GM12878 (cell line): Measurements from ENCODE around the gene NCAPH2. TPM values are rescaled to one million over a fixed set of nuclear protein-coding genes. Genes with fewer than 3 reads are reported as not detected.

Experiments used
- ATAC-seq: fragments of 200-7000 bp; cut with Tn5 transposase; 3 replicates; pipeline ENCODE4 v1.9.1; 2020; ENCODE audit warnings: mild to moderate bottlenecking, moderate library complexity
- BruUV-seq: library from RNA; stranded (reverse); fragments of 400-500 nt; replicated peaks from 2 replicates; lab custom pipeline; 2021; lab: Mats Ljungman, UMichigan
- CTCF ChIA-PET: fragments of 300-600 bp; sonication (Branson Sonifier 250); formaldehyde crosslinking; extraction: SDS; loops from one replicate; lab custom pipeline; 2021; ENCODE audit warnings: inconsistent platforms; lab: Yijun Ruan, JAX
- POLR2A ChIA-PET: fragments of 350-600 bp; formaldehyde crosslinking; extraction: SDS; loops from one replicate; lab custom pipeline; 2021; ENCODE audit warnings: inconsistent platforms; lab: Charles Lee
- RAD21 ChIA-PET: fragments of 300-600 bp; sonication (Branson Sonifier 250); formaldehyde crosslinking; loops from one replicate; lab custom pipeline; 2023; ENCODE audit warnings: antibody characterized with exemption; ENCODE audit not compliant: unreplicated experiment; lab: Charles Lee
- SMC1A ChIA-PET: fragments of 300-600 bp; sonication (Branson Sonifier 250); formaldehyde crosslinking; loops from one replicate; lab custom pipeline; 2023; ENCODE audit not compliant: unreplicated experiment, uncharacterized antibody; lab: Charles Lee
- DNase-seq: peaks from one replicate; pipeline ENCODE4 v3.0.0-alpha.2; 2011; ENCODE audit warnings: low read depth, low spot score
- FAIRE-seq: peaks from 3 replicates; lab custom pipeline; 2011; peaks lifted over from hg19 to GRCh38; lab: Jason Lieb, UNC
- H2AFZ ChIP-seq: 2 replicates; pipeline ENCODE4 v1.6.0; 2011; ENCODE audit warnings: low read depth, low read length, control low read depth; ENCODE audit not compliant: control insufficient read depth
- H3K27ac ChIP-seq: 2 replicates; pipeline ENCODE4 v1.5.1; 2011; ENCODE audit warnings: control low read depth; ENCODE audit not compliant: control insufficient read depth, insufficient read depth
- H3K27me3 ChIP-seq, 2 experiments: replicated peaks in 1 of 2; 2 replicates each; pipeline versions ENCODE4 v1.6.0 to v1.6.1; 2011; ENCODE audit warnings: low read length in 1 of 2; ENCODE audit not compliant: control insufficient read depth in 2 of 2, insufficient read depth in 2 of 2
- H3K36me3 ChIP-seq, 2 experiments: 2 replicates each; pipeline ENCODE4 v1.5.1; 2011; ENCODE audit warnings: low read length in 1 of 2; ENCODE audit not compliant: control insufficient read depth in 2 of 2, insufficient read depth in 2 of 2
- H3K4me1 ChIP-seq: 2 replicates; pipeline ENCODE4 v1.6.1; 2011; ENCODE audit warnings: mild to moderate bottlenecking, low read length, moderate library complexity, mixed read lengths; ENCODE audit not compliant: control insufficient read depth, insufficient read depth
- H3K4me2 ChIP-seq: 2 replicates; pipeline ENCODE4 v1.6.0; 2011; ENCODE audit warnings: control low read depth; ENCODE audit not compliant: control insufficient read depth, insufficient read depth
- H3K4me3 ChIP-seq: fragments of 200-600 bp; sonication (generic); 2 replicates; pipeline ENCODE4 v1.5.1; 2016
- H3K79me2 ChIP-seq: 2 replicates; pipeline ENCODE4 v1.6.0; 2011; ENCODE audit warnings: low read length; ENCODE audit not compliant: control insufficient read depth, insufficient read depth
- H3K9ac ChIP-seq: 2 replicates; pipeline ENCODE4 v1.8.0; 2011; ENCODE audit warnings: low read length, control low read depth, mixed read lengths; ENCODE audit not compliant: control insufficient read depth, insufficient read depth
- H3K9me3 ChIP-seq: replicated peaks from 3 replicates; pipeline ENCODE4 v1.5.1; 2011; ENCODE audit warnings: mild to moderate bottlenecking, low read length; ENCODE audit not compliant: control insufficient read depth, insufficient read depth
- H4K20me1 ChIP-seq: 2 replicates; pipeline ENCODE4 v1.6.0; 2011; ENCODE audit not compliant: control insufficient read depth, insufficient read depth
- BACH1 ChIP-seq: fragments of 450-650 bp; IDR thresholded peaks from 2 replicates; pipeline ENCODE4 v1.6.1; 2017; ENCODE audit warnings: mild to moderate bottlenecking, borderline replicate concordance
- BHLHE40 ChIP-seq, 2 experiments: fragments of 450-650 bp in 1 of 2; IDR thresholded peaks; 2 replicates each; pipeline ENCODE4 v1.6.1; 2011 to 2017; ENCODE audit warnings: low read depth in 2 of 2, borderline replicate concordance in 1 of 2, improper control_type of control experiment in 1 of 2, low read length in 1 of 2, mild to moderate bottlenecking in 1 of 2
- CBFB ChIP-seq: IDR thresholded peaks from 2 replicates; pipeline ENCODE4 v1.6.1; 2016; ENCODE audit warnings: antibody characterized with exemption, low read depth
- CEBPB ChIP-seq, 2 experiments: fragments of 150-350 bp in 1 of 2; IDR thresholded peaks; 2 replicates each; pipeline ENCODE4 v1.6.1; 2012 to 2014; ENCODE audit warnings: low read depth in 2 of 2, low read length in 2 of 2, borderline replicate concordance in 1 of 2, inconsistent platforms in 1 of 2
- CREM ChIP-seq: IDR thresholded peaks from 2 replicates; pipeline ENCODE4 v1.6.1; 2014; ENCODE audit warnings: antibody characterized with exemption, low read depth
- DPF2 ChIP-seq: fragments of 450-650 bp; IDR thresholded peaks from 2 replicates; pipeline ENCODE4 v1.6.1; 2017; ENCODE audit warnings: mild to moderate bottlenecking
- EED ChIP-seq: sonication (generic); IDR thresholded peaks from 2 replicates; pipeline ENCODE4 v1.6.1; 2016; ENCODE audit warnings: antibody characterized with exemption, low read depth
- ETV6 ChIP-seq, 2 experiments: fragments of 450-650 bp in 1 of 2; IDR thresholded peaks in 1 of 2; conservative IDR thresholded peaks in 1 of 2; 2 replicates each; pipeline ENCODE4 v1.6.1; 2014; ENCODE audit warnings: antibody characterized with exemption in 1 of 2, borderline replicate concordance in 1 of 2, low read depth in 1 of 2, mild to moderate bottlenecking in 1 of 2, moderate library complexity in 1 of 2
- HDAC2 ChIP-seq: fragments of 200-600 bp; sonication (generic); IDR thresholded peaks from 2 replicates; pipeline ENCODE4 v1.6.1; 2017
- IRF4 ChIP-seq: IDR thresholded peaks from 2 replicates; pipeline ENCODE4 v1.6.1; 2011; ENCODE audit warnings: low read depth, low read length
- JUNB ChIP-seq: IDR thresholded peaks from 2 replicates; pipeline ENCODE4 v1.6.1; 2016; ENCODE audit warnings: antibody characterized with exemption, mild to moderate bottlenecking
- NBN ChIP-seq: fragments of 450-650 bp; IDR thresholded peaks from 2 replicates; pipeline ENCODE4 v1.6.1; 2016
- POLR2AphosphoS5 ChIP-seq: IDR thresholded peaks from 2 replicates; pipeline ENCODE4 v1.6.1; 2011; ENCODE audit warnings: mild to moderate bottlenecking, low read length, inconsistent platforms
- SMC3 ChIP-seq: IDR thresholded peaks from 2 replicates; pipeline ENCODE4 v1.6.1; 2011; ENCODE audit warnings: low read length, improper control_type of control experiment, borderline replicate concordance
- SP1 ChIP-seq: IDR thresholded peaks from one replicate; pipeline ENCODE4 v1.6.1; 2011; ENCODE audit warnings: low read depth, low read length
- SREBF2 ChIP-seq: IDR thresholded peaks from 2 replicates; pipeline ENCODE4 v1.6.1; 2012; ENCODE audit warnings: mild to moderate bottlenecking, low read length
- STAT1 ChIP-seq: fragments of 450-650 bp; conservative IDR thresholded peaks from 2 replicates; pipeline ENCODE4 v1.6.1; 2014; ENCODE audit warnings: antibody characterized with exemption, mild to moderate bottlenecking
- SUZ12 ChIP-seq: fragments of 200-600 bp; sonication (generic); IDR thresholded peaks from one replicate; pipeline ENCODE4 v1.6.1; 2018; ENCODE audit warnings: antibody characterized with exemption, mild to moderate bottlenecking; ENCODE audit not compliant: unreplicated experiment
- TCF3 ChIP-seq: IDR thresholded peaks from 2 replicates; pipeline ENCODE4 v1.6.1; 2012; ENCODE audit warnings: low read depth, mild to moderate bottlenecking, low read length, borderline replicate concordance; ENCODE audit not compliant: insufficient read depth
- ZBTB4 ChIP-seq: fragments of 450-650 bp; formaldehyde crosslinking; IDR thresholded peaks from 2 replicates; pipeline ENCODE4 v1.4.0; 2022; ENCODE audit warnings: mild to moderate bottlenecking, moderate library complexity
- ZNF217 ChIP-seq: fragments of 450-650 bp; IDR thresholded peaks from 2 replicates; pipeline ENCODE4 v1.6.1; 2017; ENCODE audit warnings: antibody characterized with exemption, mild to moderate bottlenecking
- ZZZ3 ChIP-seq: IDR thresholded peaks from 2 replicates; pipeline ENCODE4 v1.6.1; 2011; ENCODE audit warnings: low read depth; ENCODE audit not compliant: control insufficient read depth, insufficient read length
- WGBS: methylation state at CpG from one replicate; pipeline ENCODE4 v1.1.6; 2016; ENCODE audit warnings: low lambda C conversion rate; ENCODE audit not compliant: insufficient replicate concordance, insufficient coverage; ENCODE audit errors: missing lambda C conversion rate; 5-methylcytosine and 5-hydroxymethylcytosine counted together
- in situ Hi-C: fragments of 300-500 bp; cut with MboI; formaldehyde crosslinking; loops from 9 replicates; pipeline ENCODE4 v1.14.3; 2018; ENCODE audit warnings: mixed read lengths
- intact Hi-C: fragments of 100-400 bp; cut with micrococcal nuclease; formaldehyde crosslinking; loops from one replicate; pipeline ENCODE4 v1.14.2; 2022; ENCODE audit not compliant: unreplicated experiment
- polyA plus RNA-seq, 11 experiments: library from polyadenylated mRNA; depleted of rRNA in 4 of 11; unstranded in 6 of 11; stranded (reverse) in 5 of 11; fragments of >200 nt; fragmentation: Nextera tagmentation in 4 of 11; fragmentation: Illumina TruSeq in 1 of 11; extraction: Ambion mirVana in 4 of 11; extraction: Trizol in 1 of 11; gene quantifications; 1 replicate in 1 of 11; 2 replicates in 10 of 11; pipeline versions ENCODE4 v1.2.1 to v1.2.3, GENCODE V29; 2011 to 2016; ENCODE audit warnings: inconsistent platforms in 2 of 11, missing spikeins in 2 of 11, low read depth in 1 of 11
- total RNA-seq, 4 experiments: library from RNA; depleted of rRNA in 3 of 4; stranded (reverse); fragments of >200 nt in 3 of 4; fragmentation: Illumina TruSeq in 1 of 4; extraction: Trizol in 1 of 4; gene quantifications; 2 replicates each; pipeline versions ENCODE4 v1.2.1 to v1.2.3, GENCODE V29; 2013 to 2021

The NCAPH2 gene
- total and polyA plus RNA-seq, 10 of the 15 experiments (the other 5 are each of a cell fraction or from before 2014, with no cell fraction given), result 5.0 to 110 (median 59.9) TPM

- Histone ChIP-seq H3K9me3 (no peaks in the 10 kb centered on the region), H3K4me2 (peak within 1 kb of the TSS; percentile 71), H3K4me1 (peaks cover 31% of the 10 kb centered on the region), H3K79me2 (peaks cover 64% of the 10 kb centered on the region), H3K27me3 (no peaks in the 10 kb centered on the region), H2AFZ (peak within 1 kb of the TSS; percentile 28), H3K9ac (peak within 1 kb of the TSS; percentile 100), H4K20me1 (no peaks in the 10 kb centered on the region), H3K27ac (peak within 1 kb of the TSS; percentile 100), H3K36me3 (no peaks in the 10 kb centered on the region; a peak in 3 of 4 replicates), H3K4me3 (peak within 1 kb of the TSS; percentile 78)
- 2% methylated on average over 71 of the region's 92 CpGs for WGBS
- no TSS peak for BruUV-seq
- intact Hi-C loops (loop anchor here (5.0 kb wide), 2 partner anchors 32 to 52 kb away; partner anchors contain the start of genes CHKB and SYCE3), in situ Hi-C loops (loop anchor here (5.0 to 10.0 kb wide), 2 partner anchors 92 to 565 kb away; partner anchors contain the start of gene PIM3)
- FAIRE-seq (no peak), ATAC-seq (peak; percentile 41), DNase-seq (no peak)
- SMC1A ChIA-PET, result interaction anchor here (5.8 kb wide), 1 partner anchor 10 kb away, joined by 58 read pairs; no protein-coding TSS in a partner anchor
- CTCF ChIA-PET, result interaction anchor here (1.1 to 2.4 kb wide), 2 partner anchors 10 to 91 kb away, joined by 6 to 12 read pairs; no protein-coding TSS in a partner anchor
- POLR2A ChIA-PET, result interaction anchor here (0.7 to 6.5 kb wide), 9 partner anchors 8 to 91 kb away, joined by 3 to 232 read pairs (median 5); partner anchors contain the start of genes KLHDC7B, LMF2, NCAPH2 and SYCE3
- RAD21 ChIA-PET, result interaction anchor here (1.0 to 6.3 kb wide), 3 partner anchors 10 to 91 kb away, joined by 6 to 106 read pairs (median 14); partner anchors contain the start of genes LMF2 and NCAPH2
- TF ChIP-seq BHLHE40 (IDR thresholded peaks at IDR 0.05; ENCODE audit: borderline replicate concordance in 1 of 2, low read depth in 2 of 2, low read length in 1 of 2), result peak; percentile 4 to 72; a peak in 3 of 4 replicates
- no peak for TF ChIP-seq SUZ12
- TF ChIP-seq IRF4, result 0 out of 2 replicates have a peak, but pooled peaks have one; percentile 4
- peak; percentile 78; the same call in 1 of the 2 replicates for TF ChIP-seq ZNF217
- TF ChIP-seq CEBPB (IDR thresholded peaks at IDR 0.05; ENCODE audit: borderline replicate concordance in 1 of 2, low read depth in 2 of 2, low read length in 2 of 2), result 0 out of 4 replicates have a peak, but pooled peaks of 1 of the 2 experiments have one; percentile 5
- no peak for TF ChIP-seq HDAC2
- peak; percentile 49 for TF ChIP-seq POLR2AphosphoS5
- TF ChIP-seq DPF2, result peak; percentile 32; the same call in 1 of the 2 replicates
- peak; percentile 10 for TF ChIP-seq SP1
- no peak for TF ChIP-seq ZZZ3
- no peak for TF ChIP-seq SREBF2
- TF ChIP-seq EED, result peak; percentile 59
- TF ChIP-seq CBFB, result 0 out of 2 replicates have a peak, but pooled peaks have one; percentile 31
- peak; percentile 4 for TF ChIP-seq CREM
- no peak for TF ChIP-seq ZBTB4
- TF ChIP-seq JUNB, result no peak
- TF ChIP-seq NBN, result no peak
- TF ChIP-seq ETV6 (conservative IDR thresholded peaks at IDR 0.05 in 1 of 2, IDR thresholded peaks at IDR 0.05 in 1 of 2; ENCODE audit: borderline replicate concordance in 1 of 2, low read depth in 1 of 2), result peak in 1 of 2 experiments; percentile 21; a peak in 1 of 4 replicates
- no peak for TF ChIP-seq STAT1
- peak; percentile 96 for TF ChIP-seq BACH1
- TF ChIP-seq SMC3, result peak; percentile 9; the same call in 1 of the 2 replicates
- TF ChIP-seq TCF3, result 0 out of 2 replicates have a peak, but pooled peaks have one; percentile 46
Measured at GRCh38 chr22:50529897-50530579, 22.0 kb downstream of the NCAPH2 start, which contains the start of gene TYMP. TYMP (minus strand) TSS chr22:50530012; CDS start chr22:50529709, 303 bp downstream.
